K562 (cell line): ENCODE results near the gene MYL3. TPM values are rescaled to one million over a fixed set of nuclear protein-coding genes. Genes with fewer than 3 reads are reported as not detected.

ENCODE experiments used
- BCL6 ChIP-seq: fragments of 250-450 bp; sonication (Bioruptor Pico); IDR thresholded peaks from 2 replicates; pipeline ENCODE4 v1.4.0; 2020
- CHD1 ChIP-seq: fragments of 200-600 bp; sonication (generic); IDR thresholded peaks from one replicate; pipeline ENCODE4 v1.6.1; 2012; ENCODE audit warnings: mild to moderate bottlenecking, moderate library complexity, low read length, inconsistent platforms
- DEAF1 ChIP-seq: fragments of 450-650 bp; formaldehyde crosslinking; IDR thresholded peaks from 2 replicates; pipeline ENCODE4 v1.4.0; 2020; ENCODE audit warnings: mild to moderate bottlenecking, moderate library complexity
- EGR1 ChIP-seq: fragments of 450-650 bp; conservative IDR thresholded peaks from 2 replicates; pipeline ENCODE4 v1.6.1; 2017; ENCODE audit warnings: mild to moderate bottlenecking
- HCFC1 ChIP-seq: IDR thresholded peaks from 2 replicates; pipeline ENCODE4 v1.6.1; 2012; ENCODE audit warnings: low read depth, low read length, improper control_type of control experiment
- KLF1 ChIP-seq: fragments of 450-650 bp; IDR thresholded peaks from 2 replicates; pipeline ENCODE4 v1.6.1; 2016; ENCODE audit warnings: missing genetic modification characterization, missing compliant biosample characterization
- LCOR ChIP-seq: sonication (generic); formaldehyde crosslinking; IDR thresholded peaks from 2 replicates; pipeline ENCODE4 v1.8.0; 2022; ENCODE audit warnings: mild to moderate bottlenecking, missing genetic modification reagents
- MCM3 ChIP-seq: fragments of 450-650 bp; IDR thresholded peaks from 2 replicates; pipeline ENCODE4 v1.6.1; 2016
- PKNOX1 ChIP-seq: fragments of 450-650 bp; IDR thresholded peaks from 2 replicates; pipeline ENCODE4 v1.6.1; 2016
- POLR2H ChIP-seq: IDR thresholded peaks from 2 replicates; pipeline ENCODE4 v1.6.1; 2016; ENCODE audit warnings: missing genetic modification characterization, low read depth, mild to moderate bottlenecking, control low read depth, missing compliant biosample characterization, moderate library complexity
- PTBP1 ChIP-seq: fragments of 200-400 bp; formaldehyde crosslinking; IDR thresholded peaks from 2 replicates; pipeline ENCODE4 v1.6.1; 2017; ENCODE audit warnings: low read depth, low read length
- RBM17 ChIP-seq: fragments of 200-400 bp; formaldehyde crosslinking; IDR thresholded peaks from 2 replicates; pipeline ENCODE4 v1.6.1; 2017; ENCODE audit warnings: low read depth, mild to moderate bottlenecking, low read length, borderline replicate concordance
- RNF2 ChIP-seq: sonication (generic); IDR thresholded peaks from 2 replicates; pipeline ENCODE4 v1.6.1; 2016
- SMAD2 ChIP-seq: fragments of 150-350 bp; IDR thresholded peaks from 2 replicates; pipeline ENCODE4 v1.6.1; 2014; ENCODE audit warnings: low read depth, mild to moderate bottlenecking, low read length
- SMARCA5 ChIP-seq: fragments of 450-650 bp; IDR thresholded peaks from 2 replicates; pipeline ENCODE4 v1.6.1; 2016
- TRIM28 ChIP-seq: fragments of 450-650 bp; IDR thresholded peaks from 2 replicates; pipeline ENCODE4 v1.6.1; 2017
- USF1 ChIP-seq: sonication (generic); formaldehyde crosslinking; IDR thresholded peaks from 2 replicates; pipeline ENCODE4 v1.9.0; 2022; ENCODE audit warnings: mild to moderate bottlenecking, missing genetic modification reagents
- ZBTB12 ChIP-seq: fragments of 250-450 bp; sonication (Bioruptor Pico); IDR thresholded peaks from 2 replicates; pipeline ENCODE4 v1.4.0; 2020
- ZBTB17 ChIP-seq: fragments of 450-650 bp; formaldehyde crosslinking; IDR thresholded peaks from 2 replicates; pipeline ENCODE4 v1.4.0; 2020; ENCODE audit warnings: mild to moderate bottlenecking
- ZBTB2 ChIP-seq: fragments of 450-650 bp; IDR thresholded peaks from 2 replicates; pipeline ENCODE4 v1.6.1; 2016; ENCODE audit warnings: antibody characterized with exemption
- ZNF398 ChIP-seq: fragments of 250-450 bp; sonication (Bioruptor Pico); IDR thresholded peaks from 2 replicates; pipeline ENCODE4 v1.8.0; 2021; ENCODE audit warnings: moderate library complexity, mild to moderate bottlenecking, inconsistent platforms
- ZNF57 ChIP-seq: fragments of 450-650 bp; formaldehyde crosslinking; IDR thresholded peaks from 2 replicates; pipeline ENCODE4 v1.4.0; 2020; ENCODE audit warnings: mild to moderate bottlenecking, moderate library complexity
- ZNF76 ChIP-seq: fragments of 250-450 bp; sonication (Bioruptor Pico); IDR thresholded peaks from 2 replicates; pipeline ENCODE4 v1.4.0; 2020; ENCODE audit warnings: mild to moderate bottlenecking, moderate library complexity, borderline replicate concordance
- polyA plus RNA-seq, 8 experiments: library from polyadenylated mRNA; depleted of rRNA in 4 of 8; stranded (reverse) in 5 of 8; unstranded in 3 of 8; fragments of >200 nt; fragmentation: Nextera tagmentation in 2 of 8; fragmentation: Illumina TruSeq in 1 of 8; extraction: Ambion mirVana in 2 of 8; extraction: Trizol in 1 of 8; gene quantifications; 2 replicates each; pipeline versions ENCODE4 v1.2.1 to v1.2.3, GENCODE V29; 2011 to 2014; ENCODE audit warnings: inconsistent platforms in 1 of 8, missing spikeins in 1 of 8
- total RNA-seq, 7 experiments: library from RNA; depleted of rRNA in 6 of 7; stranded (reverse); fragments of >200 nt in 6 of 7; fragmentation: Illumina TruSeq in 2 of 7; extraction: Trizol in 2 of 7; gene quantifications; 2 replicates each; pipeline versions ENCODE4 v1.2.1 to v1.2.3, GENCODE V29; 2011 to 2021; ENCODE audit warnings: low replicate concordance in 1 of 7

The MYL3 gene
- total and polyA plus RNA-seq, 9 of the 15 experiments (the other 6 are each of a cell fraction or from before 2014, with no cell fraction given), result 0.14 to 0.45 TPM; not detected in 7

- TF ChIP-seq ZBTB12 (no peak), ZNF76 (no peak), ZBTB17 (CRISPR knock-in tag) (no peak), PKNOX1 (peak; percentile 48), LCOR (CRISPR knock-in tag) (no peak), ZNF57 (CRISPR knock-in tag) (no peak), KLF1 (tag) (peak; percentile 34; the same call in 1 of the 2 replicates), HCFC1 (no peak), POLR2H (no peak), CHD1 (no peak), RNF2 (no peak), EGR1 (no peak), MCM3 (no peak), BCL6 (CRISPR knock-in tag) (no peak), TRIM28 (no peak), PTBP1 (0 out of 2 replicates have a peak, but pooled peaks have one; percentile 53), USF1 (CRISPR knock-in tag) (no peak), SMARCA5 (peak; percentile 57; the same call in 1 of the 2 replicates), ZBTB2 (no peak), DEAF1 (CRISPR knock-in tag) (no peak), ZNF398 (CRISPR knock-in tag) (no peak), RBM17 (no peak), SMAD2 (no peak)
Observed at GRCh38 chr3:46889381-46890110, 26.3 kb upstream of the MYL3 start (continued).
